IPS-18c (cell line): ENCODE data around the gene LHFPL2.

Experiments used
- H3K4me3 ChIP-seq: 2 replicates; pipeline ENCODE4 v1.7.0; 2013; ENCODE audit warnings: low read depth, mild to moderate bottlenecking, low read length, moderate library complexity; ENCODE audit not compliant: insufficient read depth
- H3K9me3 ChIP-seq: one replicate; pipeline ENCODE4 v1.6.1; 2013; ENCODE audit warnings: mild to moderate bottlenecking, low read length, moderate library complexity; ENCODE audit not compliant: control insufficient read depth, insufficient read depth

Gene LHFPL2

DNA sequence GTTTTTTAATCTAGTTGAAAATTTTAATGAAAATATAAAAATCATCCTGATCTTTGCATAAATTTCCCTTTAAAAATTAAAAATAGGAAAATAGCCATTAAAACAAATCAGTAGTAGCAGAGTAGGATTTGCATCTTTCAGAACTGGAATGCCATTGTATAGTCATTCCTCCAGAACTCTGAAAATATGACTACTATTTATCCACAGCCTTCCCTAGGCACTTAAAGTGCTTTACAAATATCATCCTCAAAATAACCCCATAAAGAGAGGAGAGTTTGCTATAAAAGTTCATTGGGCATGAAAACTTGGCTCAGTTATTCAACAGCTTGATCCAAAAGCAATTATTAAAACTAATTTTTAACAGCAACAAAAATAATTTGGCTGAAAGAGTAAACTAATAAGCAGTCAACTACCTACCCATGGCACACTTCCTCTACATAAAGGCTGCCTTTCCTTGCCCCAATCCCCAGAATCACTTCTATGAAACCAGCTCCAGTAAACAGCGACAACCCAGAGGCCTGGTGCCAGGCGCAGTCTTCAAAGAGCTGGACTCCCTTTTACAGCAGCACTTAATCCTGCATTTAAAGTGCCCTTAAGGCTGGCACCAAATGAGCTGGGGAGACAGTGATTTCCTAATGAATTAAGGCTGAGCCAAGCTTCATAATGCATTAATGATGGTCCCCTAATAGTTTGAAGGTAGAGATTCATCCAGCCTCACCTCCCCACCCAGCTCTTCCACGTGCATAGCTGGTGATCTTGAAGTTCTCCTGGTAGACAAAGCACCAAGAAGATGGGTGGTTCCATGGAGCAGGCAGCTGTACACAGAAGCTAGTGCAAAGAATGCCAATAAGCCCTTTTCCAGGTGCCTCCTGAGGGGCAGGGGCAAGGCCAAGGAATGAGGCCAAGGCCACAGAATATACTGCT, 36.1 kb downstream of the LHFPL2 start:
- Histone ChIP-seq H3K4me3 (no peak overlapping the region), H3K9me3 (no peaks in the 10 kb centered on the region)

DNA sequence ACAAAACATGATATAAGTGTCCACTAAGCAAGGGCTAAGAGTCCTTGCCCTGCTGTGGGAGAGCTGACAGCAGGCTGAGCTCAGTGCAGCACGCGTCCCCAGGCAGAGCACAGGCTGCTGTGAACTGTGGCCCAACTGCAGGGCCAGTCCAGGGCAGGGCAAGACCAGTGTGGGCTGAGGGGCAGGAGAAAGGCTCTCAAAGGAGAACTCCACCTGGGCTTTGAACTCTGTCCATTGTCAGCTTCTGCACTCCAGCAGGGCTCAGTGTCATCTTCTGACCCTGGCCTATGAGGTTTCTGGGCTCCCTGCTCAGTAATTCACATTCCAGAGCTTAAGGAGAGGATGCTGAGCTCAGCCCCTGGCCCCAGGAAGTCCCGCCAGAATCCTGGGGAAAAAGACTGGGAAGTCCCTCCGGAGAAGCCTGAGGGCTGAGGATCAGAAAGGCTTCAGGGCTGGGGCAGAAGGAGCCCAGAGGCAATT, 37.4 kb downstream of the LHFPL2 start:
- H3K9me3 ChIP-seq: no peaks in the 10 kb centered on the region
- H3K4me3 ChIP-seq: no peak overlapping the region

- Histone ChIP-seq H3K4me3 (no peak overlapping the region), H3K9me3 (no peaks in the 10 kb centered on the region)
Observed at GRCh38 chr5:78610636-78611035, 37.9 kb downstream of the LHFPL2 start.

GRCh38 chr5:78610163-78610583, 38.4 kb downstream of the LHFPL2 start:
- Histone ChIP-seq H3K9me3 (no peaks in the 10 kb centered on the region), H3K4me3 (no peak overlapping the region)

- Histone ChIP-seq H3K4me3 (no peak overlapping the region), H3K9me3 (no peaks in the 10 kb centered on the region)
Observed at GRCh38 chr5:78607864-78608263, 40.7 kb downstream of the LHFPL2 start.

GRCh38 chr5:78606241-78606640, 42.3 kb downstream of the LHFPL2 start:
- Histone ChIP-seq H3K4me3 (no peak overlapping the region), H3K9me3 (no peaks in the 10 kb centered on the region)

GRCh38 chr5:78605611-78606010, 43.0 kb downstream of the LHFPL2 start:
- H3K4me3 ChIP-seq: no peak overlapping the region

GRCh38 chr5:78604689-78605285, 43.8 kb downstream of the LHFPL2 start:
- H3K9me3 ChIP-seq: no peaks in the 10 kb centered on the region
- H3K4me3 ChIP-seq: no peak overlapping the region

More at GRCh38 chr5:78605611-78606010, 43.0 kb downstream of the LHFPL2 start:
- H3K9me3 ChIP-seq: no peaks in the 10 kb centered on the region

- Histone ChIP-seq H3K4me3 (no peak overlapping the region), H3K9me3 (no peaks in the 10 kb centered on the region)
Observed at GRCh38 chr5:78603636-78604175, 44.9 kb downstream of the LHFPL2 start.

GRCh38 chr5:78602400-78602799, 46.2 kb downstream of the LHFPL2 start:
- H3K9me3 ChIP-seq: no peaks in the 10 kb centered on the region

GRCh38 chr5:78601559-78602314, 46.8 kb downstream of the LHFPL2 start:
- H3K4me3 ChIP-seq: no peak overlapping the region

More at GRCh38 chr5:78602400-78602799, 46.2 kb downstream of the LHFPL2 start:
- no peak overlapping the region for H3K4me3 ChIP-seq

GRCh38 chr5:78600687-78601414, 47.7 kb downstream of the LHFPL2 start:
- no peaks in the 10 kb centered on the region for H3K9me3 ChIP-seq
- no peak overlapping the region for H3K4me3 ChIP-seq

More at GRCh38 chr5:78601559-78602314, 46.8 kb downstream of the LHFPL2 start:
- no peaks in the 10 kb centered on the region for H3K9me3 ChIP-seq

DNA sequence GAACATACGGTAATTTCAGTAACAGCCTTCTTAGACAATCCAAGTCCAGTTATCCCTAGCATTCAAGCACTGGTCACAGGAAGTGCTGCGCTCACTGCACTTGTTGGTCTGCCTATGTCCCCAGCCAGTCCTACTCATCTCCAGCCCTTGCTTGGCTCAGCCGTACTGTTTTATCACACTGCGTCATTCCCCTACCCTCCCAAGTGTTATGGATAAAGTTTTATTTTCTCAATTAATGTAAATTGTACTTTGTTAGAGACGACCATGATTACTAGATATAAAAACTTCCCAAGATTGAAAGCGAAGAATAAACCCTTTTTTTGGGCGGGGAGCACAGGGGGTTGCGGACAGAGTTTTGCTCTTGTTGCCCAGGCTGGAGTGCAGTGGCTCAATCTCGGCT, 49.6 kb downstream of the LHFPL2 start:
- H3K4me3 ChIP-seq: no peak overlapping the region
- H3K9me3 ChIP-seq: no peaks in the 10 kb centered on the region

- Histone ChIP-seq H3K9me3 (no peaks in the 10 kb centered on the region), H3K4me3 (no peak overlapping the region)
Observed at GRCh38 chr5:78597974-78598371, 50.6 kb downstream of the LHFPL2 start.

GRCh38 chr5:78597068-78597973, 51.3 kb downstream of the LHFPL2 start:
- no peaks in the 10 kb centered on the region for H3K9me3 ChIP-seq
- H3K4me3 ChIP-seq: no peak overlapping the region

DNA sequence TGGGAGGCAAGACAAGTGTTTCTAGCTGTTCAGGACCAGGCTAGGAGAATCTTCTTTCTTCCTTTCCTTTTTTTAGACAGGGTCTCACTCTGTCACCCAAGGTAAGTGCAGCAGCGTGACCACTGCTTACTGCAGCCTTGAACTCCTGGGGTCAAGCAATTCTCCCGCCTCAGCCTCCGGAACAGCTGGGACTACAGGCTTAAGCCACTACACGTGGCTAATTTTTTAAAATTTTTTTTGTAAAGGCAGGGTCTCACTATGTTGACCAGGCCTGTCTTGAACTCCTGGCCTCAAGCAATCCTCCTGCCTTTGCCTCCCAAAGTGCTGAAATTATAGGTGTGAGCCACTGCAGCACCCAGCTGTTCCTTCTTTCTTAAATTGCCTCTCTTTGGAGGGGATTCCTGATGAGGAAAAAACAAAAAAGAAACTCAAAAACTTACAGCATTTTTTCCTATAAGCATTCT, 53.1 kb downstream of the LHFPL2 start:
- Histone ChIP-seq H3K4me3 (no peak overlapping the region), H3K9me3 (no peaks in the 10 kb centered on the region)
